HG03432 (cell line): Measurements from ENCODE around the gene PLEKHO2.

Experiments used
- ATAC-seq: cut with Tn5 transposase; IDR thresholded peaks from one replicate; pipeline ENCODE4 v1.9.1; 2021; ENCODE audit warnings: mild to moderate bottlenecking, moderate library complexity; ENCODE audit not compliant: unreplicated experiment

Gene PLEKHO2

DNA sequence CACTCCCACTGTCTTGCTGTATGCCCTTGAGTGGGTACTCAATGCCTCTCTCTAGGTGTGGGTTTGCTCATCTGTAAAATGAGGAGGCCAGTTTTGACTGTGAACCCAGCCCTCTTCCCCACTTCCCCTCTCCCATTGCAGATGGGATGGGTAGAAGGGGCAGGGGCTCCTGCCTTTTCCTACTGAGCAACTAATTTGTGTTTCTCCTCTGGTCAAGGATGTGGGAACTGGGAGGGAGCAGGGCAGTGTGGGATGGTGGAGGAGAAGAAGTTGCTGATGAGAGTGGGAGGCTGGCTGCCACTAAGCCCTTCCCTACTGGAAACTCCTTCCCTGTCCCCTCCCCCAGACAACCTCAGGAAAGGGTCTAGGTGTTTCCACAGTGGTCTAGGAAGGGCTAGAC lies 49.8 kb downstream of the PLEKHO2 start:
- ATAC-seq = no peak

DNA sequence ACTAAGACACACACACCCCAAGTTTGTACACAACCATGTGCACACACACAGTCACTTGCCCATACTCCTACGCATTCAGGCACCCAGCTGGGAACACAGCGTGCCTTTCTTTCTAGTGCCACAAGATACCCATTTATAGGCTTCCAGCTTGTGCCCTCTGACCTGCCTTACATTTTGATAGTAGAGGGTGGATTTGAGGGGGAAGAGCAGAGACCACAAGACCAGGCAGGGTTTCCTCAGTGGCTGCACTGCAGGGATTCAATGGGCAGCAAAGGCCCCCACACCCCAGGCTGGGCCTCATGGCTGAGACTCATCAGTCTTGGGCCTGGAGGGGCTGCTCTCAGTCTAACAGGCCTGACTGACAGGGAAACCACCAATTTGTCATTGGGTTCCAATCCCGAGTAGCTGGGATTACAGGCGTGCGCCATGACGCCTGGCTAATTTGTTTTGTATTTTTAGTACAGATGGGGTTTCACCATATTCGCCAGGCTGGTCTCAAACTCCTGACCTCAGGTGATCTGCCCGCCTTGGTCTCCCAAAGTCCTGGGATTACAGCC lies 51.2 kb downstream of the PLEKHO2 start:
- no peak for ATAC-seq

DNA sequence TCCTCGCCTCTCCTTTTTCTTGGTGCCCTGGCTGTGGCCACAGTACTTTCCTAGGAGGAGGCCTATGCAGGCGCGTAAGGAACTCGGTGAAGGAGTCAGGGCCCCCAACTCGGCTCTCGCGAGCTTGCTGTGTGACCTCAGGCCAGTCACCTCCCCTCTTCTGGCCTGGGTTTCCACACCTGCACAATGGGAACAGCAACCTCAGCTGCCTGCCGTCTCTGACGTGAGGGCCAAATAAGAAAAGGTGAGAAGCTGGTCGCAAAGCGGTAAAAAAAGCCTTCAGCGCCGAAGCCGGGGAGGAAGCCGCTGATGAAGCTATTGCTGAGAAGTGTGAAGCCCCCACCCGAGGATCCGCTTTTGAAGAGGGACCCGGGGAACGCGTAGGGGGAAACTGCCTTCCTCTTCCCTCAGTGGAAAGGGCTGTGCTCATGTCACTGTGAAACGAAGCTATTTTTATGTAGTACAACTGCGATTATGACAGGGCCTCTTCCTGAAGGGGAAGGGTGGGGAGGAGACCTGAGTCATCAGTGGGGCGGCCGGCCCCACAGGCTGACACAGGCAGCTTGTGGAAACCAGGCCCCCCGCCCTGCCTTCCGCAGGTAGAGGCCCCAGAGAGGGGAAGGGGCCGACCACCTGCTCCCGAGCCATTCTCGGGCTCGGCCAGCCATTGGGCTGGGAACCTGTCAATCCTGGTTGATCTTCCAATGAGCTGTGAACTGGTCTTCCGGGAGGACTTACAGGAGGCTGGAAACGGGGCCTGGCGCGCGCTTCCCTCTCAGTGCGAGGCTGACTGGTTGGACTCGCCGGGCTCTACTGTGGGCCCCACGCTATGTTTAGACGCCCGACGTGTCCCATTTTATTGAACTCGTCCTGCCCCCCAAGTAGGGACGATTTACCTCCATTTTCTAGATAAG lies 52.0 kb downstream of the PLEKHO2 start:
- peak; percentile 73 for ATAC-seq

DNA sequence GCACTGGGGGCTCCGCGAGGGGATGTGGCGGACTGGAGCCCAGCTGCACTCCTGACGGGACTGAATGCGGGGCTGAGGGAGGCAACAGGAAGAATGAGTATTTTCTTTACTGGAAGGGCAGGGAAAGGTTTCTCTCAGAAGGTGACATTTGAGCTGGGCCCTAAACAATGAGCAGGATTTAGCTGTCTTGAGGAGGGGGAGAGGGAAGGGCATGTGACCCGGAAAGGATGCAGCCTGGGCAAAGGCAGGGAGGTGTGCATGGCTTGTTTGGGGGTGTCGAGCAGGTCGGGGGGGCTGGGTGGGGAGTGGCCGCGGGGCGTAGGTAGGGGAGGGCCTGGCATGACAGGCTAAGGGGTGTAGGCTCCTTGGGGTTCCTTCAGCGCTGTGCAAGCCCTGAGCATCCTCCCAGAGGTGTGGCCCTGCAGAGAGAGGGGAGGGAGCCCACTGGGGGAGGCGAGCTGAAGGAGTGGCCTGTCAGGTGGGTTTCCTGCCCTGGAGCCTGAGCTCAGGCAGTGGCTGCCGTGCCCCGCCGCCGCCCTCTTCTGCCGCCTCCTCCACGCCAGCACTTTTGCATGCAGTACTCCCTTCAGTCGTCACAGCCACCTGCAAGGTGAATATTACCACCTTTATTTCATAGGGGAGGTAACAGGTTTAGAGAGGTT lies 52.8 kb downstream of the PLEKHO2 start:
- ATAC-seq = peak; percentile 34

DNA sequence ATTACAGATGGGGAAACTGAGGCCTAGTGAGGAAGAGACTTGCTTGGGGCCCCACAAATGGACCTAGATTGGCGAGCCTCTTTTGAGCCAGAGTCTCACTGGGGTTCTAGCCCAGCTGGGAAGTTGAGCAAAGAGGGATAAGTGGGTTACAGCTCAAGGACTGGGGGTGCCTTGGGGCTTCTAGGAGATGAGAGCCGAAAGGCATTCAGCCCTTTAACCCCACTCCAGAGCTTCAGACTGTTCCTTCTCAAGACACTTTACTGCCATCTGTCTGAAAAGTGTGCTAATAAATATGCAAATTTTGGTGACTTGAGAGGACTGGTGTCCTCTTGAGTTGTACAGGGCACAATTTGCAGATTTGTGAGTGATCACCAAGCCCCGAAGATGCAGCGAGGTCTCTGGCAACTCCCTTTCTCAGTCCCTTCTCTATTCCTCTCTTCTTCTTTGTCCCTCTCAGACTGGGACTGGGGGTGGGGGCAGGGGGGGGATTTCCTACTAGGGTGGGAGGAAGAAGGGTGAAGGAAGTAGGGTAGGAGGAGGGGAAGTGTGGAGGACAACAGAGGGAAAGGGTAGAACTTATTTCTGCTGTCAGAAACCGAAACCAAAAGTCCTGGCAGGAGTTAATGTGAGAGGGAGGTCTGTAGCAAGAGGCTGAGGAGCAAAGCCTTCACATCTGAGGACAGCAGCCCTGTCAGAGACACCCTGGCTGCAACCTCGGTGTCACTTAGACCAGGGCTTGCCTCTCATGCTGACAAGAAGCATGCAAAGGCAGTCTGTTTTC lies 53.8 kb downstream of the PLEKHO2 start:
- ATAC-seq = peak; percentile 24

DNA sequence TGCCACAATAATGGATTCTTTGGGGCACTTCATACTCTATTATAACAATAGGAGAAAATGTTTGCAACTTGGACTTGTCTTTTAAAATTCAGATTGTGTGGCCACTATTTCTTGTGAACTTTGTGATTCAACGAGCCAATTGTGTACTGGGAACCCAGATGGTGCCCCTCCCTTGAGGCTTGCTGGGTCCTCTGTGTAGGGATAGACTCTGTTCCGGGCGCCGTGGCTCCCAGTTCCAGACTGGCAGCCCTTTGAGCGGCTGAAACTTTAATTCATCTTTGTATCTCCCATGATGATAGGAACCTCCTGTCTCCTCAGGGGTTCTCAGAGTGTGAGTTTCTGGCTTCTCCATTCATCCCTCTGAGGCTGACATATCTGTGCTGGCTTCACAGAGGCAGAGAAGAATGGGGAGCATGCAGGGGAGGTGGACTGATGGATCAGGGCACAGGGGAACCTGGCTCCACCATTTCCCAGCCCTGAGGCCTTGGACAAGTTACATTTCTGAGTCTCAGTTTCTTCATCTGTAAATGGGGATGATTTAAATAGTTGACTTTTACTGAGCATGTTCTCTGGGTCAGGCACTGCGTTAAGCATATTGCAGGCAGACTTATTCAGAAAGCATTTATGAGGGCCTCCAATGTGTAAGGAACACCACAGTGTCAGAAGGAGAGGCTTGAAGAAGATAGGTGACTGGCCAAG lies 54.8 kb downstream of the PLEKHO2 start:
- no peak for ATAC-seq

DNA sequence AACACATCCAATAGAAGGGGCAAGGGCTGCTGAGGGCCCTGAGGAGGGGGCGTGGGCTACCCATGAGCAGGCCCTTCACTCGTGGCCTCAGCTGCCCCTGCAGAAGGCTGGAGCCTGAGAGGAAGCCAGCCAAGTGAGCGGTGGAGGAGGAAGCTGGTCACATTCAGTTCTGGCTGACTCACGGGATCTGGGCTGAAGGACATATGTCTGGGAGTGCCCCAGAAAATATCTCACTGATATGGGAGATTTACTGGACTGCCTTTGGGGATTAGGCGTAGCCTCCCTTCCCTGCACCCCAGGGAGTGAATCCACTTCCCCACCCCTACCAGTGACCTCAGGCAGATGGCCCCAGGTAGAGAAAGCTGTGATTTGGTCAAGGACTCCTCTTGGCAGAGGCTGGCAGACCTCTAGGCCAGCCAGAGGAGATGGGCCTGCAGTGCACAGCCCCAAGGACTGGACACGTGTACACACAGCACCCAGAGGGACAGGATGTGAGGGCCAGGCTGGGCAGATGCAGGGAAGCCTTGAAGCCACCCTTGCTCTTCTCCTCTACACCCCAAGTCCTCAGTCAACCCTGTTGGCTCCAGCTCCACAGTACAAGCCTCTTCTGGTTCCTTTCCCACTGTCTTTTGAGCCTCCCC lies 55.8 kb downstream of the PLEKHO2 start:
- ATAC-seq = no peak

DNA sequence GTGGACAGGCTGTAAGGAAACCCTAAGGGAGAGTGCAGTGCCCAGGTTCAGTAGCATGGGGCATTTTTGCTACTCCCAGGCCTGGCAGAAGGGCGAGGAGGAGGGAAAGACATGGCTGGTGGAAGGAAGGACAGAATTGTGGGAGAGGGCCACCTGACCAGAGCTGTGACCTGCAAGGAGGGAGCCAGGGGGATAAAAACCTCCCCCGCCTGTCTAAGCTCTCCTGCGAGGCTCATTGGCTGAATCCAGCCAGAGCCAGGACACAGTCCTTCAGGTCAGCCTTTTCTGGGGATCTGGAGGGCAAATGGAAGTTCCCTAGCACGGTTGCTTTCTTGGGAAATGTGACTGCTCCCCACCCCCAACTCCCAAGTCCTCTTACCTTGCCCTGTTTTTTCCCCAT lies 56.7 kb downstream of the PLEKHO2 start:
- ATAC-seq = no peak

DNA sequence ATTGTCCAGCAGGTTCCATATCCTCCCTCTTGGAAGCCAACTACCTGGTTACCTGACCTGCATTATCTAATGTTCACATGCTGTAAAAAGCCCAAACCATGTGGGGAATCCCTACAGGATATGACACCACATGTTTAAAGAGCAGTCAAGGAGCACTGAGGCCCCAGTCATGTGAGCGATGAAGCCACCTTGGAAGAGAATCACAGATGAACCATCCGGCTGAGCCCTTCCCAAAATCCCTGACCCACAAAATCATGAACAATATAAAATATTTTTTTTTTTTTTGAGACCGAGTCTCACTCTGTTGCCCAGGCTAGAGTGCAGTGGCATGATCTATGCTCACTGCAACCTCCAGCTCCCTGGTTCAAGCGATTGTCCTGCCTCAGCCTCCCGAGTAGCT lies 59.4 kb downstream of the PLEKHO2 start:
- no peak for ATAC-seq

DNA sequence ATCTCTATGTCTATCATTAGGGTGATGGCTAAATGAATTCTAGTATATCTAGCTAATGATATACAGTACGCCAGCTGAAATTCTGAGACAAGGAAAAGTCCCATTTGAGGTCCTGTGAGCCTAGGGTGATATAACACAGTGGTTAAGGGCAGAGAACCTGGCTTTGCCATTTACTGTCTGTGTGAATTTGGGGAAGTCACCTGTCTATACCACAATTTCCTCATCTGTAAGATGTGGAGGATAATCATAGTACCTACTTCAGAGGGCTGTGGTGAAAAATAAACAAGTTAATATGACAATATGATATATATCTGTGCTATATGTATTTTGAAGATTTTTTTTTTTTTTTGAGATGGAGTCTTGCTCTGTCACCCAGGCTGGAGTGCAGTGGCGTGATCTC lies 60.2 kb downstream of the PLEKHO2 start:
- ATAC-seq = no peak

DNA sequence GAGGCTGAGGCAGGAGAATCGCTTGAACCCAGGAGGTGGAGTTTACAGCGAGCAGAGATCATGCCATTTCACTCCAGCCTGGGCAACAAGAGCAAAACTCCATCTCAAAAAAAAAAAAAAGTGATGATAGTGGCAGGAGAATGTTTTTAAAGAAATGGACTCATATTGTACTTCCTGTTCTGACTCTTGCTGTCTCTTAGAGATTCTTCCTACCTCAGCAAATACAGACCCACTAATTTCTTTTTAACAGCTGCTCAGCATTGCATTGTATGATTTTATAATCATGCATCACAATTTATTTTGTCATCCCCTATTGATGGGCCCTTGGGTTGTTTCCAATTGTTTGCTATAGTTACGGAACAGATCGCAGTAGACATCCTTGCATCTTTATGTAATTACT lies 61.1 kb downstream of the PLEKHO2 start:
- ATAC-seq = no peak

DNA sequence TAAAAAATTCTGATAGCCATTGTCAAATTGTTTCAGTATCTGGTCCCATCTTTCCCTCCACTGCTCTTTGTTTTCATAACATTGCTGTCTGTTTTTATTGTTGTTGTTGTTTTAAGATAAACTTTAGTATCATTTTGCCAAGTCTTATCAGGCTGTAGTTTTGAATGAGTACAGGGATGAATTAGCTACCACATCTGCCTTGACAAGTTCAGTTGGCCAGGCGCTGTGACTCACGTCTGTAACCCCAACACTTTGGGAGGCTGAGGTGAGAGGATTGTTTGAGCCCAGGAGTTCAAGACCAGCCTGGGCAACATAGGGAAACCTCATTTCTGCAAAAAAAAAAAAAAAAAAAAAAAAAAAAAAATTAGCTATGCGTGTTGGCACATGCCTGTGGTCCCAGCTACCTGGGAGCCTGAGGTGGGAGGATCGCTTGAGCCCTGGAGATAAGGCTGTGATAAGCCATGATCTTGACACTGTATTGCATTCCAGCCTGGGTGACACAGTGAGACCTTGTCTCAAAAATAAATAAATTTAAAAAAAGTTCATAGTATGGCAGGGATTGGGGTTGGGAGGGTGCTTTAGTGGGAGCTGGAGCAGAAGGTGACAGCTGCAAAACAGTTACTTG lies 61.7 kb downstream of the PLEKHO2 start:
- no peak for ATAC-seq

DNA sequence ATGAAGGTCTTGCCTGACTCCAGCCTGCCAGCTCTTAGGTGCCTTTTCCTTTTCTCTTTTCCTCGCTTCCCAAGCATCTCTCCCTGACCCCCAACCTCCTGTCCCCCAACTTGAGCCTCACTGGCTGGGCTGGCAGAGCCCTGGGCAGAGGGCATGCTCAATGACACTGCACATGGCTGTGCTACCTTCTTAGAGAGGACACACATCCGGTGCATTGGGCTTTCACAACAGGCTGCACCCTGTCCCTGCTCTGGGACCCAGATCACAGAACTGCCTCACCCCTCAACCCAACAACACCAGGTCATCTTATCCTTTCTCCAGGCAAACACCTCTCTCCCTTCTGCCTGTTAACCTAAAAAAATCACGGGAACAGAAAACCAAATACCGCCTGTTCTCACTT lies 62.5 kb downstream of the PLEKHO2 start:
- no peak for ATAC-seq

DNA sequence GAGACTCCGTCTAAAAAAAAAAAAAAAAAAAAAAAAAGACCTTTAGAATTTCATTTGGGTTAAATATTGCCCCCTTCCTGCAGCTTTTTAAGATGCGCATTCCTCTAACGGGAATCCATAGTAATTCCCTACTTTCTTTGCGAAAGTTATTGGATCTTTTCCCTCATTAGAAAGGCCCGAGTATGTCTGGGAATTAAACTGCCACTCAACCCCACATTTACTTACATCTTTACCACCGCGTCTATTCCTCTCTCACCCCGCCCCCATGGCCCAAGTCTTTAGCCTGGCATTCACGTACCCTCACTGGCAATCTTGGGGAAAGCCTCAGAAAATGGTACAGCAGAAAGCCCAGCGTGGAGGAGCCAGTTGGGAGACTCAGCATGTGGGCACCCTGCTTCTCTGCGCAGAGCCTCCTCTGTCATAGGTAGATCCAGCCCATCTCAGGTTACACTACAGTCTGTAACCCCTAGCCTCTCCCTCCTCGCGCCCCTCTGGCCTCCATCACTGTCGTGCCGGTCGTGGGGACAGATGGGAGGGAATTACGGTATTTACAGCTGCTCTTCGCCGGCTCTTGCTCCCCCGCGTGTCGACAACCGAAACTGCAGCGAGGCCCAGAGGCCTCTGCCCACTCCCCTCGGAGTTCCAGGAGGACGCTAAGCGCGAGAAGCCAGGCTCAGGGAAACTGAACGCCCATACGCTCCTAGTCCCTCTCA lies 63.6 kb downstream of the PLEKHO2 start:
- peak; percentile 58 for ATAC-seq

DNA sequence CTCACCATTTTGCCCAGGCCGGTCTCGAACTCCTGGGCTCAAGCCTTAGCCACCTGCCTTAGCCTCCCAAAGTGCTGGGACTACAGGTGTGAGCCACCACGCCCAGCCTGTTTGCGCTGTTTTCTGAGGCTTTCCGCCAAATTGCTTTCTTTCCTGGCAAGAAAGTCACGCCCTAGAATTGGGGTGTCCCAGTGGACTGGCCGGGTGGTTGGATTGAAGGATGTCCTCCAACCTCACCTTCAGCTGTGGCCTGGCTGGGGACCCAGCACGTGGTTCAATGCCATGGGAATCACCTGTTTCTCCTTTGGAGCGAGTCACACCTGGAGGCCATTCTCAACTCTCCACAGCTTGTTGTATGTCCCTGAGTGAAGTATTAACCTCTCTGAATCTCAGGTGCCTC lies 64.2 kb downstream of the PLEKHO2 start:
- no peak for ATAC-seq

DNA sequence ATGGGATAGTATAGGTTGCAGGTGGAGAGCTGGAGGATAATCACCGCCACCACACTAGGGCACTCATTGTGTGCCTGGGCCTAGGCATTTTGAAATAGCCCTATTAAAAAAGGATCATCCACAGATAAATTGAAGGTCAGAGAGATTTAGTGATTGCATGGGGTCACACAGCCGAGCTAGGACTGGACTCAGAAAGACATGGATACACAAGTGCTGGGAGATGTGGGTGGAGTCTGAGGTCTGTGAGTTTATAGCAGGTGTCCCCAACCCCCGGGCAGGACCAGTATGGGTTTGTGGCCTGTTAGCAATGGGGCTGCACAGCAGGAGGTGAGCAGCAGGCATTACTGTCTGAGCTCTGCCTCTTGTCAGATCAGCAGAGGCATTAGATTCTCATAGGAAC lies 64.7 kb downstream of the PLEKHO2 start:
- ATAC-seq = no peak

DNA sequence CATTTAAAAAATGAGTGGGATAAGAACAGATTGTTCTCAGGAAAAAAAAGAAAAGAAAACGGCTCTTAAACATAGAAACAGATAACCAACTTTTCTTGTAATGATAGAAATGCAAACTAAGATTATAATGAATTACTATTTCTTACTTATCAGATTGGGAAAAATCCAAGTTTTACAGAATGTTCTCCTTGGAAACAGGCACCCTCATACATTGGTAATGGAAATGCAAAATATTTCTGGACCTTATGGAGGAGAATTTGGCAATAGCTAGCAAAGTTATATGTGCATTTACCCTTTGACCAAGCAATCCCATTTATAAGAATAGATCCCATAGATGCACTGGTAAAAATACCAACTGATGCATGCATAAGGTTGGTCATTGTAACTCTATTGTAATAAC lies 66.3 kb downstream of the PLEKHO2 start:
- no peak for ATAC-seq

DNA sequence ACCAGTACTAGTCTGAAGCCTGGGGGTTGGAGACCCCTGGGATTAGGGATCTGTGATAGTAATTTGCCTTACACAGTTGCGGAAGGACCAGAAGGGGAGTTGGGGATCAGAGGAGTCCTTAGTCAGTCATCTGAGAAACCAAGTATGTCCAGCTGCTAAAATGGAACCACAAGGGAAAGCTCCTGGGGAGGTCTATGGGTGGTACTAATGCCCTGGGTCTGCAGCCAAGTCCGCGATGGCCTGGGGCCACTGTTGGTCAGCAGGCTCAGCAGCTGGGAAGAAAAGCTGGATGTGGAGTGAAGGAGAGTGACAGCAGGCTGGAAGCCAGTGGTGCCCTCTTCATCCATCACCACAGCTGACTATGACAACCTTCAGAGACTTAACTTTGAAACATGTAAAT lies 67.8 kb downstream of the PLEKHO2 start:
- no peak for ATAC-seq
